MV-4-11 (cell line): ENCODE measurements around the gene C20orf173.
A peak's percentile ranks its signal among the peaks of the same experiment; 100 is the strongest.
"Not testable (repeated sequence)": the region's sequence is repeated elsewhere in the genome, so short reads cannot be mapped to it uniquely, and the experiment has no call there.

Experiments used
- DNase-seq: peaks from one replicate; lab custom pipeline; 2025; lab: John Stamatoyannopoulos, UW

The C20orf173 gene

GRCh38 chr20:35529552-35529951, at the start of gene C20orf173:
TSS of gene C20orf173 (minus strand) at chr20:35529652. CDS start at chr20:35529373, 279 bp downstream.
- DNase-seq, result no peak

GRCh38 chr20:35579196-35579595, 49.7 kb upstream of the C20orf173 start:
- no peak for DNase-seq

GRCh38 chr20:35578469-35578868, 49.0 kb upstream of the C20orf173 start:
- no peak for DNase-seq

GRCh38 chr20:35576816-35577215, 47.4 kb upstream of the C20orf173 start:
- DNase-seq, result no peak

GRCh38 chr20:35575958-35576357, 46.5 kb upstream of the C20orf173 start:
- no peak for DNase-seq

- DNase-seq, result no peak
Observed at GRCh38 chr20:35572838-35573237, 43.4 kb upstream of the C20orf173 start.

GRCh38 chr20:35571555-35571954, 42.1 kb upstream of the C20orf173 start:
- no peak for DNase-seq

- no peak for DNase-seq
Observed at GRCh38 chr20:35568645-35569044, 39.2 kb upstream of the C20orf173 start.

- DNase-seq, result no peak
Observed at GRCh38 chr20:35564905-35565304, 35.5 kb upstream of the C20orf173 start.

GRCh38 chr20:35563834-35564233, 34.4 kb upstream of the C20orf173 start:
- no peak for DNase-seq

GRCh38 chr20:35562541-35563110, 33.2 kb upstream of the C20orf173 start:
- DNase-seq, result no peak

- no peak for DNase-seq
Observed at GRCh38 chr20:35561671-35562070, 32.2 kb upstream of the C20orf173 start.

GRCh38 chr20:35561268-35561667, 31.8 kb upstream of the C20orf173 start:
- DNase-seq, result peak; percentile 41

GRCh38 chr20:35560541-35560940, 31.1 kb upstream of the C20orf173 start:
- DNase-seq, result no peak

- DNase-seq, result no peak
Observed at GRCh38 chr20:35560105-35560511, 30.7 kb upstream of the C20orf173 start.

- peak; percentile 21 for DNase-seq
Observed at GRCh38 chr20:35559042-35559693, 29.7 kb upstream of the C20orf173 start.

GRCh38 chr20:35558451-35558850, 29.0 kb upstream of the C20orf173 start:
- DNase-seq, result no peak

- DNase-seq, result no peak
Observed at GRCh38 chr20:35556871-35557270, 27.4 kb upstream of the C20orf173 start.

GRCh38 chr20:35555951-35556645, 26.6 kb upstream of the C20orf173 start:
- no peak for DNase-seq

GRCh38 chr20:35555461-35555860, 26.0 kb upstream of the C20orf173 start:
- not testable (repeated sequence) for DNase-seq

GRCh38 chr20:35552914-35553313, 23.5 kb upstream of the C20orf173 start:
- no peak for DNase-seq

- DNase-seq, result no peak
Observed at GRCh38 chr20:35551503-35551902, 22.1 kb upstream of the C20orf173 start.

- DNase-seq, result no peak
Observed at GRCh38 chr20:35547329-35547728, 17.9 kb upstream of the C20orf173 start.
